Peyer's patch (tissue), 4 donors: ENCODE results near the gene UNC5B. TPM values are rescaled to one million over a fixed set of nuclear protein-coding genes. Genes with fewer than 3 reads are reported as not detected.

Experiments used
- DNase-seq, 3 donors: peaks; one replicate each; pipeline ENCODE4 v3.0.0-alpha.2; 2017 to 2019
- H3K27ac ChIP-seq, 4 donors: fragments of 200-600 bp; sonication (generic); one replicate each; pipeline ENCODE4 v1.5.1; 2016 to 2019
- H3K27me3 ChIP-seq, 2 donors: fragments of 200-600 bp; sonication (generic); one replicate each; pipeline ENCODE4 v1.5.1; 2019
- H3K36me3 ChIP-seq, 3 donors: fragments of 200-600 bp; sonication (generic); one replicate each; pipeline ENCODE4 v1.5.1; 2016 to 2019
- H3K4me1 ChIP-seq, 4 donors: fragments of 200-600 bp; sonication (generic); one replicate each; pipeline ENCODE4 v1.5.1; 2016 to 2019
- H3K4me3 ChIP-seq, 4 donors: fragments of 200-600 bp; sonication (generic); 1 replicate in 3 of 4; 2 replicates in 1 of 4; pipeline ENCODE4 v1.5.1; 2016 to 2019; ENCODE audit warnings: mild to moderate bottlenecking in 1 of 4
- H3K9me3 ChIP-seq, 4 donors: fragments of 200-600 bp; sonication (generic); one replicate each; pipeline ENCODE4 v1.5.1; 2016 to 2019; ENCODE audit warnings: mild to moderate bottlenecking in 1 of 4
- CTCF ChIP-seq, 6 experiments: fragments of 450-650 bp in 4 of 6; fragments of 200-600 bp in 2 of 6; sonication (generic) in 1 of 6; IDR thresholded peaks; one replicate each; pipeline ENCODE4 v1.5.1; 2017 to 2019; ENCODE audit warnings: antibody characterized with exemption in 6 of 6, mild to moderate bottlenecking in 3 of 6, moderate library complexity in 1 of 6
- POLR2A ChIP-seq, 2 donors: fragments of 450-650 bp; IDR thresholded peaks; one replicate each; pipeline ENCODE4 v1.5.1; 2017; ENCODE audit warnings: antibody characterized with exemption in 2 of 2, mild to moderate bottlenecking in 2 of 2, moderate library complexity in 2 of 2
- total RNA-seq, 4 donors: library from RNA; depleted of rRNA; stranded (reverse); fragments of >200 nt; gene quantifications; one replicate each; pipeline ENCODE4 v1.1.0, GENCODE V29; 2016

UNC5B gene
- total RNA-seq, 4 donors from 2014 or later: 5.0 to 52.5 (median 39.1) TPM

- Histone ChIP-seq H3K27ac (peak overlapping the region in 2 of 4 donors; percentile 45 to 71), H3K4me1 (peaks cover 0 to 42% (median 0%) of the 10 kb centered on the region in 4 donors), H3K27me3 (no peaks in the 10 kb centered on the region), H3K9me3 (no peaks in the 10 kb centered on the region), H3K4me3 (no peak overlapping the region), H3K36me3 (no peaks in the 10 kb centered on the region)
- no peak for DNase-seq
- TF ChIP-seq POLR2A (IDR thresholded peaks at IDR 0.05): no peak
- TF ChIP-seq CTCF (IDR thresholded peaks at IDR 0.05): no peak
These were observed 23.9 kb downstream of the UNC5B start for GRCh38 chr10:71236286-71236685.

- Histone ChIP-seq H3K4me3 (no peak overlapping the region), H3K9me3 (no peaks in the 10 kb centered on the region), H3K4me1 (peaks cover 0 to 45% (median 0%) of the 10 kb centered on the region in 4 donors), H3K27ac (peak overlapping the region in 2 of 4 donors; percentile 25 to 45), H3K27me3 (no peaks in the 10 kb centered on the region), H3K36me3 (no peaks in the 10 kb centered on the region)
- no peak for DNase-seq
- TF ChIP-seq POLR2A (IDR thresholded peaks at IDR 0.05) (no peak), CTCF (IDR thresholded peaks at IDR 0.05) (no peak)
These were observed 24.7 kb downstream of the UNC5B start for GRCh38 chr10:71236822-71237682.

GRCh38 chr10:71237843-71238623 is 25.7 kb downstream of the UNC5B start:
- Histone ChIP-seq H3K4me1 (peaks cover 0 to 51% (median 0%) of the 10 kb centered on the region in 4 donors), H3K9me3 (no peaks in the 10 kb centered on the region), H3K36me3 (no peaks in the 10 kb centered on the region), H3K27ac (no peak overlapping the region), H3K4me3 (no peak overlapping the region), H3K27me3 (no peaks in the 10 kb centered on the region)
- no peak for TF ChIP-seq POLR2A (IDR thresholded peaks at IDR 0.05)
- TF ChIP-seq CTCF (IDR thresholded peaks at IDR 0.05): no peak
- no peak for DNase-seq

- Histone ChIP-seq H3K27ac (no peak overlapping the region), H3K27me3 (no peaks in the 10 kb centered on the region), H3K36me3 (no peaks in the 10 kb centered on the region), H3K4me1 (peaks cover 0 to 51% (median under 1%) of the 10 kb centered on the region in 4 donors), H3K4me3 (no peak overlapping the region), H3K9me3 (no peaks in the 10 kb centered on the region)
- DNase-seq: no peak
- TF ChIP-seq POLR2A (IDR thresholded peaks at IDR 0.05) (no peak), CTCF (IDR thresholded peaks at IDR 0.05) (no peak)
These were observed 26.3 kb downstream of the UNC5B start for GRCh38 chr10:71238626-71239025.

- no peak for DNase-seq
- peak overlapping the region in 1 of 4 donors; percentile 12 for H3K27ac ChIP-seq
- H3K9me3 ChIP-seq: no peaks in the 10 kb centered on the region
- TF ChIP-seq CTCF (IDR thresholded peaks at IDR 0.05) (no peak), POLR2A (IDR thresholded peaks at IDR 0.05) (no peak)
- no peaks in the 10 kb centered on the region for H3K36me3 ChIP-seq
- H3K4me1 ChIP-seq: peaks cover 0 to 54% (median 5%) of the 10 kb centered on the region in 4 donors
- no peak overlapping the region for H3K4me3 ChIP-seq
- no peaks in the 10 kb centered on the region for H3K27me3 ChIP-seq
These were observed 27.0 kb downstream of the UNC5B start for GRCh38 chr10:71239131-71239915.
